A673 (cell line): ENCODE data around the gene PCCA. TPM values are rescaled to one million over a fixed set of nuclear protein-coding genes. Genes with fewer than 3 reads are reported as not detected.

Source experiments
- BruUV-seq: library from RNA; stranded (reverse); fragments of 400-500 nt; replicated peaks from 2 replicates; lab custom pipeline; 2021; lab: Mats Ljungman, UMichigan
- CTCF ChIA-PET: fragments of 300-600 bp; sonication (Branson Sonifier 250); formaldehyde crosslinking; loops from one replicate; lab custom pipeline; 2022; ENCODE audit warnings: antibody characterized with exemption; lab: Charles Lee
- POLR2A ChIA-PET: fragments of 300-600 bp; sonication (Branson Sonifier 250); formaldehyde crosslinking; loops from one replicate; lab custom pipeline; 2022; ENCODE audit warnings: antibody characterized with exemption; ENCODE audit not compliant: low non-redundant PET; lab: Charles Lee
- DNase-seq: peaks from one replicate; pipeline ENCODE4 v3.0.0-alpha.2; 2015; ENCODE audit warnings: low spot score
- H3K27ac ChIP-seq: fragments of 200-600 bp; sonication (generic); 2 replicates; pipeline ENCODE4 v1.5.1; 2016; ENCODE audit warnings: mixed run types, low read depth, mild to moderate bottlenecking, mixed read lengths, antibody characterized with exemption, low read length; ENCODE audit not compliant: poor library complexity, severe bottlenecking
- H3K27me3 ChIP-seq: fragments of 200-600 bp; sonication (generic); replicated peaks from 2 replicates; pipeline ENCODE4 v1.6.1; 2017; ENCODE audit warnings: mixed run types, low read depth, mild to moderate bottlenecking, mixed read lengths, antibody characterized with exemption, low read length; ENCODE audit not compliant: insufficient read depth, poor library complexity
- H3K36me3 ChIP-seq: fragments of 200-600 bp; sonication (generic); 2 replicates; pipeline ENCODE4 v1.6.1; 2016; ENCODE audit warnings: mixed run types, mild to moderate bottlenecking, mixed read lengths, antibody characterized with exemption, low read length; ENCODE audit not compliant: insufficient read depth, poor library complexity, severe bottlenecking
- H3K4me1 ChIP-seq: fragments of 200-600 bp; sonication (generic); 2 replicates; pipeline ENCODE4 v1.6.1; 2017; ENCODE audit warnings: mixed run types, mild to moderate bottlenecking, mixed read lengths, antibody characterized with exemption, low read length; ENCODE audit not compliant: insufficient read depth, poor library complexity, severe bottlenecking
- H3K4me3 ChIP-seq: fragments of 200-600 bp; sonication (generic); 2 replicates; pipeline ENCODE4 v1.5.1; 2016; ENCODE audit warnings: low read depth, mixed run types, mild to moderate bottlenecking, mixed read lengths, low read length; ENCODE audit not compliant: poor library complexity, severe bottlenecking
- H3K9me3 ChIP-seq: fragments of 200-600 bp; sonication (generic); 2 replicates; pipeline ENCODE4 v1.6.1; 2016; ENCODE audit warnings: mixed run types, low read depth, mild to moderate bottlenecking, mixed read lengths, antibody characterized with exemption, low read length; ENCODE audit not compliant: poor library complexity, severe bottlenecking
- EZH2 ChIP-seq: fragments of 200-600 bp; sonication (generic); IDR thresholded peaks from 2 replicates; pipeline ENCODE4 v1.6.1; 2017; ENCODE audit warnings: borderline replicate concordance, low read depth, mild to moderate bottlenecking, mixed read lengths, antibody characterized with exemption, low read length; ENCODE audit not compliant: poor library complexity, severe bottlenecking
- intact Hi-C: fragments of 100-400 bp; cut with micrococcal nuclease; formaldehyde crosslinking; loops from one replicate; pipeline ENCODE4 v1.10.0; 2022; ENCODE audit not compliant: unreplicated experiment
- total RNA-seq: library from RNA; stranded (reverse); gene quantifications from 2 replicates; pipeline ENCODE4 v1.2.3, GENCODE V29; 2021
- TF ChIP-seq, protein P1 (sequence below): fragments of 300-800, 200-600 bp; sonication (generic); conservative IDR thresholded peaks from 2 replicates; pipeline ENCODE4 v1.5.1; 2017; ENCODE audit warnings: low read depth, mild to moderate bottlenecking, antibody characterized with exemption, low read length, moderate library complexity, mixed read lengths

PCCA gene
- total RNA-seq, 1 experiment from 2014 or later = 93.0 TPM

DNA sequence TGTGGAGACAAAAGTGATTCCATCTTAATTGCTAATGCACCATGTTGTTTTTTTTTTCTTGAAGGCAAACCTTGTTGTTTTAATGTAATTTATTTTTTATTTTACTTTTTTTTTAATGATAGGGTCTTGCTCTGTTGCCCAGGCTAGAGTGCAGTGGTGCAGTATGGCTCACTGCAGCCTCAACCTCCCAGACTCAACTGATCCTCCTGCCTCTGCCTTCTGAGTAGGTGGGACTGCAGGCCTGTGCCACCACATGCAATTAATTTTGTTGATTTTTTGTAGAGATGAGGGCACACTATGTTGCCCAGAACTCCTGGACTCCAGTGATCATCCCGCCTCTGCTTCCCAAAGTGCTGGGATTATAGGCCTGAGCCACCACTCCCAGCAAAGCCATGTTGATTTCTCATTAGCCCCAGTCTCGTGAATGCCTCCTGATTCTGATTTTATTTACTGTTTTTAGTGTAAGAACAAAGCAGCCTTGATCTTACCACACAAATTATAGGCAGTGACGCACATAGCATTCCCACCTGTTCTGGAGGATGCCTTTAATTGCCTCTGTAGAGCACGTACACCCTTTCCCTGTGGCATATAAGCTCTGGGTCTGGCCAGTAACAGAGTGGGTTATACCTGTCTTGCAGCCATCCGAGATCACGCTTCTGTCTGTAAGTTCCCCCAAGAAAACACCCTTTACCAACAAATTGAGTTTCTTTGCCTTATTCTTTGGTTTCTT lies 349.3 kb downstream of the PCCA start:
- H3K27me3 ChIP-seq = no peaks in the 10 kb centered on the region
- DNase-seq = no peak
- POLR2A ChIA-PET = no interaction called here
- H3K27ac ChIP-seq = peak overlapping the region; percentile 35
- intact Hi-C loops = no loop called here
- H3K4me1 ChIP-seq = peaks cover 26% of the 10 kb centered on the region
- no peak overlapping the region for H3K4me3 ChIP-seq
- TF ChIP-seq EZH2 = no peak
- TF ChIP-seq, protein P1, sequence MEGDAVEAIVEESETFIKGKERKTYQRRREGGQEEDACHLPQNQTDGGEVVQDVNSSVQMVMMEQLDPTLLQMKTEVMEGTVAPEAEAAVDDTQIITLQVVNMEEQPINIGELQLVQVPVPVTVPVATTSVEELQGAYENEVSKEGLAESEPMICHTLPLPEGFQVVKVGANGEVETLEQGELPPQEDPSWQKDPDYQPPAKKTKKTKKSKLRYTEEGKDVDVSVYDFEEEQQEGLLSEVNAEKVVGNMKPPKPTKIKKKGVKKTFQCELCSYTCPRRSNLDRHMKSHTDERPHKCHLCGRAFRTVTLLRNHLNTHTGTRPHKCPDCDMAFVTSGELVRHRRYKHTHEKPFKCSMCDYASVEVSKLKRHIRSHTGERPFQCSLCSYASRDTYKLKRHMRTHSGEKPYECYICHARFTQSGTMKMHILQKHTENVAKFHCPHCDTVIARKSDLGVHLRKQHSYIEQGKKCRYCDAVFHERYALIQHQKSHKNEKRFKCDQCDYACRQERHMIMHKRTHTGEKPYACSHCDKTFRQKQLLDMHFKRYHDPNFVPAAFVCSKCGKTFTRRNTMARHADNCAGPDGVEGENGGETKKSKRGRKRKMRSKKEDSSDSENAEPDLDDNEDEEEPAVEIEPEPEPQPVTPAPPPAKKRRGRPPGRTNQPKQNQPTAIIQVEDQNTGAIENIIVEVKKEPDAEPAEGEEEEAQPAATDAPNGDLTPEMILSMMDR = no peak
- no peaks in the 10 kb centered on the region for H3K9me3 ChIP-seq
- BruUV-seq = no TSS peak
- CTCF ChIA-PET = no interaction called here
- peaks cover 3% of the 10 kb centered on the region for H3K36me3 ChIP-seq

- Histone ChIP-seq H3K4me3 (no peak overlapping the region), H3K9me3 (no peaks in the 10 kb centered on the region), H3K27ac (peak overlapping the region; percentile 35), H3K27me3 (no peaks in the 10 kb centered on the region), H3K4me1 (peaks cover 26% of the 10 kb centered on the region), H3K36me3 (peaks cover 3% of the 10 kb centered on the region)
- BruUV-seq = no TSS peak
- TF ChIP-seq EZH2 = no peak
- TF ChIP-seq, protein P1 = no peak
- intact Hi-C loops = no loop called here
- ChIA-PET CTCF (no interaction called here), POLR2A (no interaction called here)
- no peak for DNase-seq
These were observed 350.5 kb downstream of the PCCA start for GRCh38 chr13:100439247-100439970.

- intact Hi-C loops = loop anchor here (5.0 kb wide), 1 partner anchor 71 kb away; no protein-coding TSS in a partner anchor
- CTCF ChIA-PET = no interaction called here
- BruUV-seq = no TSS peak
These were observed 352.0 kb downstream of the PCCA start for GRCh38 chr13:100440751-100441425.

More at GRCh38 chr13:100440751-100441425, 352.0 kb downstream of the PCCA start:
- H3K9me3 ChIP-seq = no peaks in the 10 kb centered on the region
- H3K4me1 ChIP-seq = peaks cover 26% of the 10 kb centered on the region
- peaks cover 3% of the 10 kb centered on the region for H3K36me3 ChIP-seq
- no peak overlapping the region for H3K4me3 ChIP-seq
- H3K27ac ChIP-seq = peak overlapping the region; percentile 41
- no peak for DNase-seq
- POLR2A ChIA-PET = no interaction called here
- H3K27me3 ChIP-seq = no peaks in the 10 kb centered on the region
- no peak for TF ChIP-seq EZH2
- TF ChIP-seq, protein P1 = no peak
